ENCODE data around the gene SHOX. TPM values are rescaled to one million over a fixed set of nuclear protein-coding genes. Genes with fewer than 3 reads are reported as not detected.

The SHOX gene
- total RNA-seq, 1 donor from 2014 or later = not detected

- no peak for TF ChIP-seq CTCF (IDR thresholded peaks at IDR 0.05; ENCODE audit: insufficient read depth, low read length, poor library complexity, severe bottlenecking)
- Histone ChIP-seq H3K4me3 (ENCODE audit: low read depth, low read length) (no peak overlapping the region), H3K36me3 (ENCODE audit: control insufficient read depth, insufficient read depth, low read length) (no peaks in the 10 kb centered on the region), H3K27me3 (ENCODE audit: control insufficient read depth, insufficient read depth, low read length) (no peaks in the 10 kb centered on the region)
- DNase-seq (ENCODE audit: low read depth) = no peak
These were observed 36.5 kb downstream of the SHOX start for GRCh38 chrX:666762-667720.

- DNase-seq (ENCODE audit: low read depth) = no peak
- no peaks in the 10 kb centered on the region for H3K27me3 ChIP-seq (ENCODE audit: control insufficient read depth, insufficient read depth, low read length)
- no peak overlapping the region for H3K4me3 ChIP-seq (ENCODE audit: low read depth, low read length)
- TF ChIP-seq CTCF (IDR thresholded peaks at IDR 0.05; ENCODE audit: insufficient read depth, low read length, poor library complexity, severe bottlenecking) = no peak
- no peaks in the 10 kb centered on the region for H3K36me3 ChIP-seq (ENCODE audit: control insufficient read depth, insufficient read depth, low read length)
These were observed 40.1 kb downstream of the SHOX start for GRCh38 chrX:670645-671044.

GRCh38 chrX:672931-673330 lies 42.3 kb downstream of the SHOX start:
- no peak overlapping the region for H3K4me3 ChIP-seq (ENCODE audit: low read depth, low read length)
- no peaks in the 10 kb centered on the region for H3K27me3 ChIP-seq (ENCODE audit: control insufficient read depth, insufficient read depth, low read length)
- DNase-seq (ENCODE audit: low read depth) = no peak
- H3K36me3 ChIP-seq (ENCODE audit: control insufficient read depth, insufficient read depth, low read length) = no peaks in the 10 kb centered on the region
- TF ChIP-seq CTCF (IDR thresholded peaks at IDR 0.05; ENCODE audit: insufficient read depth, low read length, poor library complexity, severe bottlenecking) = no peak

GRCh38 chrX:675279-675954 lies 44.8 kb downstream of the SHOX start:
- DNase-seq (ENCODE audit: low read depth) = no peak
- Histone ChIP-seq H3K4me3 (ENCODE audit: low read depth, low read length) (no peak overlapping the region), H3K27me3 (ENCODE audit: control insufficient read depth, insufficient read depth, low read length) (no peaks in the 10 kb centered on the region), H3K36me3 (ENCODE audit: control insufficient read depth, insufficient read depth, low read length) (no peaks in the 10 kb centered on the region)
- no peak for TF ChIP-seq CTCF (IDR thresholded peaks at IDR 0.05; ENCODE audit: insufficient read depth, low read length, poor library complexity, severe bottlenecking)

- Histone ChIP-seq H3K36me3 (ENCODE audit: control insufficient read depth, insufficient read depth, low read length) (no peaks in the 10 kb centered on the region), H3K27me3 (ENCODE audit: control insufficient read depth, insufficient read depth, low read length) (no peaks in the 10 kb centered on the region), H3K4me3 (ENCODE audit: low read depth, low read length) (no peak overlapping the region)
- no peak for DNase-seq (ENCODE audit: low read depth)
- TF ChIP-seq CTCF (IDR thresholded peaks at IDR 0.05; ENCODE audit: insufficient read depth, low read length, poor library complexity, severe bottlenecking) = no peak
These were observed 45.3 kb downstream of the SHOX start for GRCh38 chrX:675955-676295.
